A375 (cell line): ENCODE data around the gene TPO. TPM values are rescaled to one million over a fixed set of nuclear protein-coding genes. Genes with fewer than 3 reads are reported as not detected.

Experiments
- total RNA-seq: library from RNA; depleted of rRNA; stranded (reverse); fragments of >200 nt; shearing (Covaris generic); gene quantifications from 2 replicates; pipeline ENCODE4 v1.2.3, GENCODE V29; 2014; rRNA removed

TPO gene
- not detected in 2 replicates for total RNA-seq

GRCh38 chr2:1413156-1413710, at the start of gene TPO:
TSS of gene TPO (plus strand) at chr2:1413463. CDS start at chr2:1414409, 946 bp downstream.

